Germinal center (tissue), 1 donor: ENCODE data around the gene BCHE.

Experiments
- DNase-seq: peaks from one replicate; pipeline ENCODE4 v3.0.0; 2012; ENCODE audit warnings: mixed read lengths, low spot score

Gene BCHE

DNA sequence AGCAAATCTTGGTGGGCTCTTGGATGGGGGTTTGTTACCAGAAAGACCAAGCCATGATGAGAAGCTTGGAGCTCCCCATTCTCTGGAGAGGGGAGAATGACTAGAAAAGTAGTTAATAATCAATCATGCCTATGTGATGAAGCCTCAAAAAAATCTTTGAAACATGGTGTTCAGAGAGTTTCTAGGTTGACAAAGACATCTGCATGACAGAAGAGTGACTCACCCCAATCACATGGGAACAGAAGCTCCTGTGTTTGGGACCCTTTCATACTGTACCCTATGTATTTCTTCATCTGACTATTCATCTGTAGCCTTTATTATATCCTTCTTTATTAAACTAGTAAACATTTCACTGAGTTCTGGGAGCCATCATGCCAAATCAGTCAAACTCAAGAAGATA is 87.4 kb downstream of the BCHE start:
- no peak for DNase-seq

DNA sequence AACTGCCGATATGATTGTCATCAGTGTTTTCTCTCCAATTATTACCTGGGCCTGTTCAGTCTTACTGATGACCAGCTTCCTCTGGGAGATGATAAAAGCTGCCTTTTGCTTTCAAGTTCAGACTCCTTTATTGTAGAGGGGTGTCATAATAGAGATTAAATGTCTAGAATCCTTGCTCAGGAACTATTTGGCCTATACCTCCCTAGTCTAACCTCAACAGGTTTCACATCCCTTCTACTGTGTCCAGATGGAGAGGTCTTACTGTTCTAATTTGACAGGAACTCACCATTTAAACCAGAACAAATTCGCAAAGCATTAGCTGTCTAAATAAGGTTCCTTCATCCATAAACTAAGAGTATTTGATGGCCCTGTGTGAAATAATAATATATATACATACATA is 88.0 kb downstream of the BCHE start:
- no peak for DNase-seq

DNA sequence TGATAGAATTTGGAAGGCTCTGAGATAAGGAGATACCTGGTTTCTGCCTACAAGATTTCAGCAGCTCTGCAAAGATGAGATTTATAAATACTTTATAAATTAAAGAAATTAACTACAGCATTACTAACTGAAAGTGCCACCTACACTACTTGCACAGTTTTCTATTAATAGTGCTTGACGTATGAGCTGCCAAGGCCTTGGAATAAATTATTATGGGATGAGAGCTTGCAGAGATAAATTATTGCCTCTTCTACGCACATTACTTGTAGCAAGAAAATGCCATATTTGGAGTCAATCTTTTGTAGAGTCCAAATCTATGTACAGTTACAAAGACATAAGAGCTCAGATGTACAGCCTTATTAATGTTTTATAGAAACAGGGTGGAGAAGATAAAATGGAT is 89.1 kb downstream of the BCHE start:
- DNase-seq, result no peak

DNA sequence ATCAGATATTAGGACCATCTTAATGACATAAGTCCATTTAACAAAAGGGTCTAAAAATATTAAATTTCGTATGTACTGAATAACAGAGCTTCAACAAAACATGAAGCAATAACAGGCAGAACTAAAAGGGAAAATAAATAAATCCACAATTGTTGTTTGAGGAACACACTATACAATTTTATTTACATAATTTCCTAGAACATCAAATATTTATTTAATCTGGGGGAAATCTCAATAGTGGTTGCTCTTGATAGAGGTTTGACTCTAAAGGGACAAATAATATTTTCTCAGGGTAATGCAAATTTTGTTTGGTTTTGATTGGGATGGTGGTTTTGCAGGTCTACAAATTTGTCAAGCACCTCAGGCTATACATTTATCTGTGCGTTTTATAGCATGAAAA is 90.3 kb downstream of the BCHE start:
- no peak for DNase-seq

DNA sequence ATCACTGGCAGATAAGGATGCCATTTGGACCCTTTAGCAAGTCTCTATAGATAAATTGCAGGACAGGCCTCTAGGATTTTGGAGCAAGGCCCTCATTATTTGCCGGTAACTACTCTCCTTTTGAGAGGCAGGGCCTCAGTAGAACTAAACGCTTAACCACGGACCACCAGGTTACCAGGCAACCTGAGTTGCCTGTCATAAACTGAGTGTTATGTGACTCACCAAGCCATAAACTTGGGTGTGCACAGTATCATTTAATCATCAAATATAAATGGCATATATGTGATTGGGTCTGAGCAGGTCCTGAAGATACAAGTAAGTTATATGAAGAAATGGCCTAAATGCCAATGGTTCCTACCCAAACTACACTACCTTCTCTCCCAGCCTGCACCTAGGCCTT is 93.2 kb downstream of the BCHE start:
- no peak for DNase-seq

DNA sequence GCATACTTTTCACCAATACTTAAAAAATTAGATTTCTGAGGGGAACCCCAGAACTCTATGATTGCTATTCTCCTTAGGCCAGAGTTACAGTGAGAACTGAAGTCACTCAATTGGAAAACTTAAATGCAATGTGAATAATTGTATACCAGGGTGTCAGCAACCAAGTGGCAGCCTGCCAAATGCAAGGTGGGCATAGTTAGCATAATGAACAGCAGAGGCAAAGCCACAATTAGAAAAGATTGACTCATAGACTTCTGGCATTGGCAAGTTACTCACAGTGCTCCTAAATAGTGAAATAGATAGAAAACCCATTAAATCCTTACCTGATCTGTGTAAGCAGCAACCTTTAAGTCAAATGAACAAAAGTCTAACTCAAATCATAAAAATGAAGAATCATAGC is 94.9 kb downstream of the BCHE start:
- DNase-seq, result no peak

DNA sequence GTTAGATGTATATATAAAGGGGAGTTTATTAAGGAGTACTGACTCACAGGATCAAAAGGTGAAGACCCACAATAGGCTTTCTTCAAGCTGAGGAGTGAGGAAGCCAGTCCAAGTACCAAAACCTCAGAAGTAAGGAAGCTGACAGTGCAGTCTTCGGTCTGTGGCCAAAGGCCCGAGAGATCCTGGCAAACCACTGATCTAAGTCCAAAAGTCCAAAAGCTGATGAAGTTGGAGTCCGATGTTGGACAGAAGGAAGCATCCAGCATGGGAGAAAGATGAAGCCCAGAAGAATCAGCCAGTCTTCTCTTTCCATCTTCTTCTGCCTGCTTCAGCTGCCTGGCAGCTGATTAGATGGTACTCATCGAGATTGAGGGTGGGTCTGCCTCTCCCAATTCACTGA is 107.5 kb downstream of the BCHE start:
- no peak for DNase-seq

DNA sequence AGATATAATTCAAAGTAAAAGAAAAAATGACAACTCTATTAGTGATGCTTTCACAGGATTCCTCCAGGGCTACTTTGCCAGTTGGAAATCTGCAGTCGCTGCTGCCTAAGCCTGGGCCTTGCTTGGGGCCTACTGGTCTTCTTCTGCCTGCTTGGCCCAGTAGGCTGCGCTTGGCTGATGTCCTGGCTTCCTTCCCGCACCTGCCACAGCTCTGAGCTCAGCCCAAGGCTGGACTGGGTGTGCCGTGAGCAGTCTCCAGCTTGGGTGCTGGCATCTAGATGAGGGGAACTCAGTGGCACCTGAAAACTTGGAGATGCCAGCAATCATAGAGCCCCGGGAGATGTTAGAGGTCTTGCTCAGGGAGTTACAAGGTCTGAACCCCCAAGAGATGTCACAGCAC is 108.3 kb downstream of the BCHE start:
- no peak for DNase-seq

DNA sequence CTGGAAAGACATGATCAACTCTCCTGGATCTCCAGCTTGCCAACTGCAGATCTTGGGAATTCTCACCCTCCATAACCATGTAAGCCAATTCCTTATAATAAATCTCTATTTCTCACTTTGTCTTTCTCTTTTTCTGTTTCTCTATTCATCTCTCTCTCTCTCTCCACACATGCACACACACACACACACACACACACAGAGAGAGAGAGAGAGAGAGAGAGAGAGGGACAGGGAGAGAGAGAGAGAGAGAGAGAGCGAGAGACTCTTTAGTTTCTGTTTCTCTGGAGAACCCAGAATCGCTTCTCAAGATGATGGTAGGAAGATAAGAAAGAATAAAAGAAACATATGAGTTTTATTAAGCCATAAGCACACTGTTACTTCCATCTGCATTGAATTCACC is 111.9 kb downstream of the BCHE start:
- no peak for DNase-seq
